ENCODE data around the gene NGEF.

DNA sequence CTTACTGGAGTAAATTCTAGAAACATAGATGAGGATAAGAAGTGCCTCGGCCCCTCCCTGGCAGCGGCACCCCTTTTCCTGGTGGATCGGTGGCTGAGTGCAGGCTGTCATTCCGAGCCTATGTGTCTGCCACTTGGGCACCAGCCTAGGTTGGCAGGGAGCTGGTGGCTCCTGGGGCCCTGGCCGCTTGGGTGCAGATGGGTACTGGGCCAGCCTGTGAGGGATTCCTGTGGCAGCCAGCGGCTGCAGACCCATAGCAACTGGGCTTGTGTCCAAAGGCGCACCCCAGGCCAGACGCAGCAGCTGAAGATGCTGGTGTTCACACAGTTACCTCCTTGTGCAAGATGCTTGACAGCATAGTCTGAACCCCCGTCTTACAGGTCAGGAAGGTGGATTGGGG is 140.2 kb downstream of the NGEF start:
- no peak for TF ChIP-seq EZH2 (IDR thresholded peaks at IDR 0.05; ENCODE audit: insufficient read depth, low read length)
- no peak for TF ChIP-seq CTCF (IDR thresholded peaks at IDR 0.05; ENCODE audit: insufficient read depth, low read depth, low read length)
